GM21717 (cell line): Measurements from ENCODE around the gene CFAP54.
A peak's percentile ranks its signal among the peaks of the same experiment; 100 is the strongest.
"Not testable (repeated sequence)": the region's sequence is repeated elsewhere in the genome, so short reads cannot be mapped to it uniquely, and the experiment has no call there.

Experiments
- ATAC-seq: cut with Tn5 transposase; IDR thresholded peaks from one replicate; pipeline ENCODE4 v1.9.1; 2021; ENCODE audit warnings: mild to moderate bottlenecking, moderate library complexity; ENCODE audit not compliant: unreplicated experiment

CFAP54 gene

GRCh38 chr12:96489392-96490056 is at the start of gene CFAP54:
Gene CFAP54 (plus strand): TSS chr12:96489577. CDS start chr12:96489610, 33 bp downstream.
- ATAC-seq = peak; percentile 91

GRCh38 chr12:96441816-96442215 is 47.6 kb upstream of the CFAP54 start:
- no peak for ATAC-seq

GRCh38 chr12:96442906-96443305 is 46.5 kb upstream of the CFAP54 start:
- ATAC-seq = no peak

GRCh38 chr12:96444399-96444798 is 45.0 kb upstream of the CFAP54 start:
- no peak for ATAC-seq

GRCh38 chr12:96445691-96446583 is 43.4 kb upstream of the CFAP54 start:
- peak; percentile 93 for ATAC-seq

- no peak for ATAC-seq
Measured at GRCh38 chr12:96447256-96447655, 42.1 kb upstream of the CFAP54 start.

GRCh38 chr12:96448300-96448699 is 41.1 kb upstream of the CFAP54 start:
- ATAC-seq = no peak

GRCh38 chr12:96452261-96452922 is 37.0 kb upstream of the CFAP54 start:
- ATAC-seq = no peak

GRCh38 chr12:96454396-96454795 is 35.0 kb upstream of the CFAP54 start:
- no peak for ATAC-seq

- peak; percentile 94 for ATAC-seq
Measured at GRCh38 chr12:96456265-96456974, 33.0 kb upstream of the CFAP54 start.

- ATAC-seq = no peak
Measured at GRCh38 chr12:96457191-96457930, 32.0 kb upstream of the CFAP54 start.

- not testable (repeated sequence) for ATAC-seq
Measured at GRCh38 chr12:96459281-96459680, 30.1 kb upstream of the CFAP54 start.

GRCh38 chr12:96462571-96463280 is 26.7 kb upstream of the CFAP54 start:
- no peak for ATAC-seq

- no peak for ATAC-seq
Measured at GRCh38 chr12:96465896-96466295, 23.5 kb upstream of the CFAP54 start.

GRCh38 chr12:96466939-96467751 is 22.2 kb upstream of the CFAP54 start:
- no peak for ATAC-seq

- ATAC-seq = no peak
Measured at GRCh38 chr12:96471368-96472050, 17.9 kb upstream of the CFAP54 start.

- ATAC-seq = no peak
Measured at GRCh38 chr12:96472384-96472783, 17.0 kb upstream of the CFAP54 start.

GRCh38 chr12:96473394-96474093 is 15.8 kb upstream of the CFAP54 start:
- no peak for ATAC-seq
